GM12878 (cell line): ENCODE measurements around the gene FXYD3. TPM values are rescaled to one million over a fixed set of nuclear protein-coding genes. Genes with fewer than 3 reads are reported as not detected.

Experiments
- ATAC-seq: fragments of 200-7000 bp; cut with Tn5 transposase; 3 replicates; pipeline ENCODE4 v1.9.1; 2020; ENCODE audit warnings: mild to moderate bottlenecking, moderate library complexity
- BruUV-seq: library from RNA; stranded (reverse); fragments of 400-500 nt; replicated peaks from 2 replicates; lab custom pipeline; 2021; lab: Mats Ljungman, UMichigan
- CTCF ChIA-PET: fragments of 300-600 bp; sonication (Branson Sonifier 250); formaldehyde crosslinking; extraction: SDS; loops from one replicate; lab custom pipeline; 2021; ENCODE audit warnings: inconsistent platforms; lab: Yijun Ruan, JAX
- POLR2A ChIA-PET: fragments of 350-600 bp; formaldehyde crosslinking; extraction: SDS; loops from one replicate; lab custom pipeline; 2021; ENCODE audit warnings: inconsistent platforms; lab: Charles Lee
- RAD21 ChIA-PET: fragments of 300-600 bp; sonication (Branson Sonifier 250); formaldehyde crosslinking; loops from one replicate; lab custom pipeline; 2023; ENCODE audit warnings: antibody characterized with exemption; ENCODE audit not compliant: unreplicated experiment; lab: Charles Lee
- SMC1A ChIA-PET: fragments of 300-600 bp; sonication (Branson Sonifier 250); formaldehyde crosslinking; loops from one replicate; lab custom pipeline; 2023; ENCODE audit not compliant: unreplicated experiment, uncharacterized antibody; lab: Charles Lee
- DNase-seq: peaks from one replicate; pipeline ENCODE4 v3.0.0-alpha.2; 2011; ENCODE audit warnings: low read depth, low spot score
- FAIRE-seq: peaks from 3 replicates; lab custom pipeline; 2011; peaks lifted over from hg19 to GRCh38; lab: Jason Lieb, UNC
- H2AFZ ChIP-seq: 2 replicates; pipeline ENCODE4 v1.6.0; 2011; ENCODE audit warnings: low read depth, low read length, control low read depth; ENCODE audit not compliant: control insufficient read depth
- H3K27ac ChIP-seq: 2 replicates; pipeline ENCODE4 v1.5.1; 2011; ENCODE audit warnings: control low read depth; ENCODE audit not compliant: control insufficient read depth, insufficient read depth
- H3K27me3 ChIP-seq, 2 experiments: replicated peaks in 1 of 2; 2 replicates each; pipeline versions ENCODE4 v1.6.0 to v1.6.1; 2011; ENCODE audit warnings: low read length in 1 of 2; ENCODE audit not compliant: control insufficient read depth in 2 of 2, insufficient read depth in 2 of 2
- H3K36me3 ChIP-seq, 2 experiments: 2 replicates each; pipeline ENCODE4 v1.5.1; 2011; ENCODE audit warnings: low read length in 1 of 2; ENCODE audit not compliant: control insufficient read depth in 2 of 2, insufficient read depth in 2 of 2
- H3K4me1 ChIP-seq: 2 replicates; pipeline ENCODE4 v1.6.1; 2011; ENCODE audit warnings: mild to moderate bottlenecking, low read length, moderate library complexity, mixed read lengths; ENCODE audit not compliant: control insufficient read depth, insufficient read depth
- H3K4me2 ChIP-seq: 2 replicates; pipeline ENCODE4 v1.6.0; 2011; ENCODE audit warnings: control low read depth; ENCODE audit not compliant: control insufficient read depth, insufficient read depth
- H3K4me3 ChIP-seq: fragments of 200-600 bp; sonication (generic); 2 replicates; pipeline ENCODE4 v1.5.1; 2016
- H3K79me2 ChIP-seq: 2 replicates; pipeline ENCODE4 v1.6.0; 2011; ENCODE audit warnings: low read length; ENCODE audit not compliant: control insufficient read depth, insufficient read depth
- H3K9ac ChIP-seq: 2 replicates; pipeline ENCODE4 v1.8.0; 2011; ENCODE audit warnings: low read length, control low read depth, mixed read lengths; ENCODE audit not compliant: control insufficient read depth, insufficient read depth
- H3K9me3 ChIP-seq: replicated peaks from 3 replicates; pipeline ENCODE4 v1.5.1; 2011; ENCODE audit warnings: mild to moderate bottlenecking, low read length; ENCODE audit not compliant: control insufficient read depth, insufficient read depth
- H4K20me1 ChIP-seq: 2 replicates; pipeline ENCODE4 v1.6.0; 2011; ENCODE audit not compliant: control insufficient read depth, insufficient read depth
- ASH2L ChIP-seq: fragments of 300-600, 200-600 bp; sonication (generic); IDR thresholded peaks from 2 replicates; pipeline ENCODE4 v1.6.1; 2017; ENCODE audit warnings: low read depth, mild to moderate bottlenecking, borderline replicate concordance
- ATF7 ChIP-seq: fragments of 450-650 bp; IDR thresholded peaks from 2 replicates; pipeline ENCODE4 v1.6.1; 2016; ENCODE audit warnings: low read depth, mild to moderate bottlenecking
- IRF4 ChIP-seq: IDR thresholded peaks from 2 replicates; pipeline ENCODE4 v1.6.1; 2011; ENCODE audit warnings: low read depth, low read length
- MAX ChIP-seq: IDR thresholded peaks from 2 replicates; pipeline ENCODE4 v1.6.1; 2012; ENCODE audit warnings: low read depth, low read length, improper control_type of control experiment
- MYC ChIP-seq: IDR thresholded peaks from 2 replicates; pipeline ENCODE4 v1.6.1; 2011; ENCODE audit warnings: mild to moderate bottlenecking, low read length, moderate library complexity, inconsistent platforms; ENCODE audit not compliant: insufficient read depth, insufficient replicate concordance, insufficient read length, severe bottlenecking
- NFYB ChIP-seq: IDR thresholded peaks from 2 replicates; pipeline ENCODE4 v1.6.1; 2011; ENCODE audit warnings: low read depth, mild to moderate bottlenecking, low read length, improper control_type of control experiment, moderate library complexity; ENCODE audit not compliant: insufficient read depth
- NRF1 ChIP-seq: conservative IDR thresholded peaks from 2 replicates; pipeline ENCODE4 v1.6.1; 2011; ENCODE audit warnings: mild to moderate bottlenecking, low read depth, low read length, improper control_type of control experiment
- POLR2A ChIP-seq: IDR thresholded peaks from 2 replicates; pipeline ENCODE4 v1.6.1; 2011; ENCODE audit warnings: low read depth, mild to moderate bottlenecking, low read length
- SMAD5 ChIP-seq: IDR thresholded peaks from 2 replicates; pipeline ENCODE4 v1.6.1; 2016; ENCODE audit warnings: antibody characterized with exemption, low read depth
- SMARCA5 ChIP-seq: fragments of 450-650 bp; IDR thresholded peaks from 2 replicates; pipeline ENCODE4 v1.6.1; 2017; ENCODE audit warnings: mild to moderate bottlenecking
- SMC3 ChIP-seq: IDR thresholded peaks from 2 replicates; pipeline ENCODE4 v1.6.1; 2011; ENCODE audit warnings: low read length, improper control_type of control experiment, borderline replicate concordance
- SREBF2 ChIP-seq: IDR thresholded peaks from 2 replicates; pipeline ENCODE4 v1.6.1; 2012; ENCODE audit warnings: mild to moderate bottlenecking, low read length
- STAT1 ChIP-seq: fragments of 450-650 bp; conservative IDR thresholded peaks from 2 replicates; pipeline ENCODE4 v1.6.1; 2014; ENCODE audit warnings: antibody characterized with exemption, mild to moderate bottlenecking
- ZNF622 ChIP-seq: fragments of 450-650 bp; IDR thresholded peaks from 2 replicates; pipeline ENCODE4 v1.6.1; 2017; ENCODE audit warnings: mild to moderate bottlenecking, inconsistent platforms
- ZSCAN29 ChIP-seq: fragments of 450-650 bp; IDR thresholded peaks from 2 replicates; pipeline ENCODE4 v1.6.1; 2017; ENCODE audit warnings: mild to moderate bottlenecking, moderate library complexity
- WGBS: methylation state at CpG from one replicate; pipeline ENCODE4 v1.1.6; 2016; ENCODE audit warnings: low lambda C conversion rate; ENCODE audit not compliant: insufficient replicate concordance, insufficient coverage; ENCODE audit errors: missing lambda C conversion rate; 5-methylcytosine and 5-hydroxymethylcytosine counted together
- in situ Hi-C: fragments of 300-500 bp; cut with MboI; formaldehyde crosslinking; loops from 9 replicates; pipeline ENCODE4 v1.14.3; 2018; ENCODE audit warnings: mixed read lengths
- intact Hi-C: fragments of 100-400 bp; cut with micrococcal nuclease; formaldehyde crosslinking; loops from one replicate; pipeline ENCODE4 v1.14.2; 2022; ENCODE audit not compliant: unreplicated experiment
- polyA plus RNA-seq, 11 experiments: library from polyadenylated mRNA; depleted of rRNA in 4 of 11; unstranded in 6 of 11; stranded (reverse) in 5 of 11; fragments of >200 nt; fragmentation: Nextera tagmentation in 4 of 11; fragmentation: Illumina TruSeq in 1 of 11; extraction: Ambion mirVana in 4 of 11; extraction: Trizol in 1 of 11; gene quantifications; 1 replicate in 1 of 11; 2 replicates in 10 of 11; pipeline versions ENCODE4 v1.2.1 to v1.2.3, GENCODE V29; 2011 to 2016; ENCODE audit warnings: inconsistent platforms in 2 of 11, missing spikeins in 2 of 11, low read depth in 1 of 11
- total RNA-seq, 4 experiments: library from RNA; depleted of rRNA in 3 of 4; stranded (reverse); fragments of >200 nt in 3 of 4; fragmentation: Illumina TruSeq in 1 of 4; extraction: Trizol in 1 of 4; gene quantifications; 2 replicates each; pipeline versions ENCODE4 v1.2.1 to v1.2.3, GENCODE V29; 2013 to 2021
- TF ChIP-seq, protein P1 (sequence below): fragments of 150-350 bp; IDR thresholded peaks from 2 replicates; pipeline ENCODE4 v1.6.1; 2014; ENCODE audit warnings: mild to moderate bottlenecking, low read depth, low read length

Gene FXYD3
- total and polyA plus RNA-seq, 10 of the 15 experiments (the other 5 are each of a cell fraction or from before 2014, with no cell fraction given), result 0.09 to 0.44 TPM; not detected in 8

GRCh38 chr19:35119578-35120155 is 4.0 kb downstream of the FXYD3 start:
- WGBS, result 61% methylated on average over 9 of the region's 9 CpGs
- DNase-seq (no peak), FAIRE-seq (no peak), ATAC-seq (no peak)
- Histone ChIP-seq H3K36me3 (no peaks in the 10 kb centered on the region), H3K4me1 (peaks cover 14% of the 10 kb centered on the region), H3K4me2 (no peak overlapping the region), H3K9me3 (no peaks in the 10 kb centered on the region), H2AFZ (no peak overlapping the region), H3K27ac (no peak overlapping the region), H3K27me3 (no peaks in the 10 kb centered on the region), H3K4me3 (no peak overlapping the region), H4K20me1 (no peaks in the 10 kb centered on the region), H3K9ac (no peak overlapping the region), H3K79me2 (no peaks in the 10 kb centered on the region)
- in situ Hi-C loops (no loop called here), intact Hi-C loops (no loop called here)
- no TSS peak for BruUV-seq
- ChIA-PET CTCF (interaction anchor here (6.4 kb wide), 2 partner anchors 16 to 22 kb away, joined by 34 to 75 read pairs; partner anchors contain the start of genes FXYD7 and LGI4), RAD21 (interaction anchor here (1.6 kb wide), 1 partner anchor 16 kb away, joined by 6 read pairs; no protein-coding TSS in a partner anchor), SMC1A (no interaction called here), POLR2A (no interaction called here)
- TF ChIP-seq, protein P1, sequence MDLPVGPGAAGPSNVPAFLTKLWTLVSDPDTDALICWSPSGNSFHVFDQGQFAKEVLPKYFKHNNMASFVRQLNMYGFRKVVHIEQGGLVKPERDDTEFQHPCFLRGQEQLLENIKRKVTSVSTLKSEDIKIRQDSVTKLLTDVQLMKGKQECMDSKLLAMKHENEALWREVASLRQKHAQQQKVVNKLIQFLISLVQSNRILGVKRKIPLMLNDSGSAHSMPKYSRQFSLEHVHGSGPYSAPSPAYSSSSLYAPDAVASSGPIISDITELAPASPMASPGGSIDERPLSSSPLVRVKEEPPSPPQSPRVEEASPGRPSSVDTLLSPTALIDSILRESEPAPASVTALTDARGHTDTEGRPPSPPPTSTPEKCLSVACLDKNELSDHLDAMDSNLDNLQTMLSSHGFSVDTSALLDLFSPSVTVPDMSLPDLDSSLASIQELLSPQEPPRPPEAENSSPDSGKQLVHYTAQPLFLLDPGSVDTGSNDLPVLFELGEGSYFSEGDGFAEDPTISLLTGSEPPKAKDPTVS, result no peak
- no peak for TF ChIP-seq POLR2A
- TF ChIP-seq NFYB, result no peak
- no peak for TF ChIP-seq ATF7
- no peak for TF ChIP-seq STAT1
- TF ChIP-seq ASH2L, result no peak
- no peak for TF ChIP-seq SREBF2
- TF ChIP-seq MAX, result no peak
- TF ChIP-seq SMC3, result no peak
- TF ChIP-seq SMARCA5, result no peak
- TF ChIP-seq ZSCAN29, result no peak
- TF ChIP-seq MYC, result no peak
- no peak for TF ChIP-seq NRF1
- no peak for TF ChIP-seq IRF4
- TF ChIP-seq ZNF622, result no peak
- no peak for TF ChIP-seq SMAD5
